SU-DHL-6 (cell line): ENCODE results near the gene SPG7.

Experiments
- CTCF ChIP-seq: fragments of 200-600 bp; sonication (generic); IDR thresholded peaks from one replicate; pipeline ENCODE4 v1.5.1; 2017; ENCODE audit warnings: antibody characterized with exemption, mild to moderate bottlenecking, low read length, moderate library complexity; ENCODE audit not compliant: insufficient read depth, poor library complexity, severe bottlenecking
- EZH2phosphoT487 ChIP-seq: fragments of 200-600 bp; sonication (generic), shearing (Covaris generic); conservative IDR thresholded peaks from 2 replicates; pipeline ENCODE4 v1.6.1; 2018; ENCODE audit warnings: mild to moderate bottlenecking, antibody characterized with exemption, low read length, moderate library complexity, mixed read lengths

GRCh38 chr16:89586853-89587252 is 78.7 kb downstream of the SPG7 start:
- no peak for TF ChIP-seq CTCF
- TF ChIP-seq EZH2phosphoT487 = no peak
